HepG2 (cell line): Measurements from ENCODE around the gene MAML1. TPM values are rescaled to one million over a fixed set of nuclear protein-coding genes. Genes with fewer than 3 reads are reported as not detected.

Experiments used
- ATF7 ChIP-seq, 2 experiments: fragments of 450-650 bp in 1 of 2; sonication (generic) in 1 of 2; formaldehyde crosslinking in 1 of 2; IDR thresholded peaks; 2 replicates each; pipeline versions ENCODE4 v1.4.0 to v1.6.1; 2016 to 2020; ENCODE audit warnings: antibody characterized with exemption in 1 of 2, mild to moderate bottlenecking in 1 of 2, missing genetic modification reagents in 1 of 2
- CBX1 ChIP-seq: IDR thresholded peaks from one replicate; pipeline ENCODE4 v1.6.1; 2016; ENCODE audit warnings: antibody characterized with exemption, low read depth
- HCFC1 ChIP-seq: fragments of 150-350 bp; IDR thresholded peaks from 2 replicates; pipeline ENCODE4 v1.6.1; 2014; ENCODE audit warnings: low read depth, low read length
- KAT7 ChIP-seq: IDR thresholded peaks from 2 replicates; pipeline ENCODE4 v1.6.1; 2018; ENCODE audit warnings: borderline replicate concordance, missing compliant biosample characterization
- NFIC ChIP-seq: IDR thresholded peaks from 2 replicates; pipeline ENCODE4 v1.6.1; 2012; ENCODE audit warnings: mild to moderate bottlenecking, low read length, inconsistent platforms
- PRMT3 ChIP-seq: sonication (generic); formaldehyde crosslinking; IDR thresholded peaks from 2 replicates; pipeline ENCODE4 v1.8.1; 2022; ENCODE audit warnings: low read depth, mild to moderate bottlenecking, moderate library complexity, missing genetic modification reagents, borderline replicate concordance
- PRPF4 ChIP-seq: fragments of 200-400 bp; formaldehyde crosslinking; IDR thresholded peaks from 2 replicates; pipeline ENCODE4 v1.6.1; 2016; ENCODE audit warnings: low read length, low read depth; ENCODE audit not compliant: poor library complexity, severe bottlenecking
- RELA ChIP-seq: sonication (generic); formaldehyde crosslinking; IDR thresholded peaks from 2 replicates; pipeline ENCODE4 v1.4.0; 2020; ENCODE audit warnings: missing genetic modification reagents
- TCF7L2 ChIP-seq: IDR thresholded peaks from 2 replicates; pipeline ENCODE4 v1.6.1; 2011; ENCODE audit warnings: mild to moderate bottlenecking, low read depth, low read length, moderate library complexity
- ZMYM4 ChIP-seq: sonication (generic); formaldehyde crosslinking; IDR thresholded peaks from 2 replicates; pipeline ENCODE4 v1.8.1; 2023; ENCODE audit warnings: mild to moderate bottlenecking, missing genetic modification reagents
- ZNF12 ChIP-seq: sonication (generic); formaldehyde crosslinking; IDR thresholded peaks from 2 replicates; pipeline ENCODE4 v1.5.0; 2020; ENCODE audit warnings: missing genetic modification reagents
- ZNF720 ChIP-seq: sonication (generic); formaldehyde crosslinking; IDR thresholded peaks from 2 replicates; pipeline ENCODE4 v1.4.0; 2020; ENCODE audit warnings: missing genetic modification reagents
- polyA plus RNA-seq, 8 experiments: library from polyadenylated mRNA; depleted of rRNA in 3 of 8; stranded (reverse) in 7 of 8; unstranded in 1 of 8; fragments of >200 nt; fragmentation: Illumina TruSeq in 4 of 8; extraction: Trizol in 4 of 8; gene quantifications; 2 replicates each; pipeline versions ENCODE4 v1.2.1 to v1.2.3, GENCODE V29; 2011 to 2016; ENCODE audit warnings: low read depth in 4 of 8, missing spikeins in 1 of 8, mixed read lengths in 1 of 8; ENCODE audit not compliant: insufficient read depth in 1 of 8
- total RNA-seq, 5 experiments: library from RNA; depleted of rRNA; stranded (reverse); fragments of >200 nt; fragmentation: Illumina TruSeq; extraction: Trizol; gene quantifications; 2 replicates each; pipeline ENCODE4 v1.2.3, GENCODE V29; 2016; ENCODE audit warnings: low read depth in 1 of 5
- TF ChIP-seq, protein P1 (sequence below): sonication (generic); formaldehyde crosslinking; IDR thresholded peaks from 2 replicates; pipeline ENCODE4 v1.5.0; 2020; ENCODE audit warnings: missing genetic modification reagents, mild to moderate bottlenecking, borderline replicate concordance
- TF ChIP-seq, protein P2 (sequence below), 2 experiments: fragments of 450-650 bp in 1 of 2; sonication (generic) in 1 of 2; formaldehyde crosslinking in 1 of 2; IDR thresholded peaks; 2 replicates each; pipeline versions ENCODE4 v1.6.1 to v1.8.0; 2016 to 2022; ENCODE audit warnings: antibody characterized with exemption in 1 of 2, mild to moderate bottlenecking in 1 of 2, missing genetic modification reagents in 1 of 2
- TF ChIP-seq, protein P3 (sequence below): sonication (generic); formaldehyde crosslinking; IDR thresholded peaks from 2 replicates; pipeline ENCODE4 v1.4.0; 2020; ENCODE audit warnings: missing genetic modification reagents

Gene MAML1
- total and polyA plus RNA-seq, 2 of the 13 experiments (the other 11 are each of a cell fraction or from before 2014, with no cell fraction given), result 10.0 to 10.8 TPM

DNA sequence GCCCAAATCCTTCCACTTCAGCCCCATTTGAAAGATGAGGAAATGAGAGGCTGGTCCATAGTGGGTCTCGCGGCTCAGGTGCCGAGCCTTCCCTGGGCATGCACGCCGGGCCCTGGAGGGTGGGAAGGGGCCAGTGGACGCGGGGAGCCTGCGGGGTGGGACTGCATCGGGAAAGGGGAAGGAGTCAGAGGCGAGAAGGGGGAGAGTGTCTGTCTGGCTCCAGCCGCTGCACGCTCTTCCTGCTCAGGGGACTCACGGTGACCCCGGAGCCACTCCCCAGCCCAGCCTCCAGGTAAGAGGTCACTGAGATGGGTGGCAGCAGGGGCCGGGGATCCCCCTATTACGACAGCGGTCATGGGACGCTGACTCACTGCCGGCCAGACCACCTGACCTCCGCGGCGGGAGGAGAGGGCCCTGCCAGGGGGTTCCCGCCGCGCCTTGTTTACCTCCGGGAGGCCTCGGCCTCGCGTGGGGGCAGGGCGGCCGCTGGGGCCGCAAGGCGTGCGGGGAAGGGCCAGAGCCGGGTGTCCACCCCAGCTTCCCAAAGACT, 86.2 kb downstream of the MAML1 start (continued):
- TF ChIP-seq ZNF720 (no peak), HCFC1 (peak; percentile 26; the same call in 1 of the 2 replicates), TCF7L2 (no peak), ZMYM4 (peak; percentile 80), RELA (CRISPR knock-in tag) (peak; percentile 99), KAT7 (peak; percentile 39; the same call in 1 of the 2 replicates), PRPF4 (peak; percentile 89), ZNF12 (peak; percentile 23; the same call in 1 of the 2 replicates), CBX1 (peak; percentile 15), ATF7 (IDR thresholded peaks at IDR 0.05) (peak; percentile 45; the same call in 1 of the 2 replicates), ATF7 (CRISPR knock-in tag; IDR thresholded peaks at IDR 0.05) (peak; percentile 48; the same call in 1 of the 2 replicates), PRMT3 (CRISPR knock-in tag) (no peak), NFIC (no peak)
- TF ChIP-seq, protein P1, sequence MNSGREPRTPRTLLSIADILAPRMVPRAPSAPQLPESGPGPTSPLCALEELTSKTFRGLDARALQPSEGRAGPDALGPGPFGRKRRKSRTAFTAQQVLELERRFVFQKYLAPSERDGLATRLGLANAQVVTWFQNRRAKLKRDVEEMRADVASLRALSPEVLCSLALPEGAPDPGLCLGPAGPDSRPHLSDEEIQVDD (CRISPR knock-in tag), result no peak
- TF ChIP-seq, protein P2, sequence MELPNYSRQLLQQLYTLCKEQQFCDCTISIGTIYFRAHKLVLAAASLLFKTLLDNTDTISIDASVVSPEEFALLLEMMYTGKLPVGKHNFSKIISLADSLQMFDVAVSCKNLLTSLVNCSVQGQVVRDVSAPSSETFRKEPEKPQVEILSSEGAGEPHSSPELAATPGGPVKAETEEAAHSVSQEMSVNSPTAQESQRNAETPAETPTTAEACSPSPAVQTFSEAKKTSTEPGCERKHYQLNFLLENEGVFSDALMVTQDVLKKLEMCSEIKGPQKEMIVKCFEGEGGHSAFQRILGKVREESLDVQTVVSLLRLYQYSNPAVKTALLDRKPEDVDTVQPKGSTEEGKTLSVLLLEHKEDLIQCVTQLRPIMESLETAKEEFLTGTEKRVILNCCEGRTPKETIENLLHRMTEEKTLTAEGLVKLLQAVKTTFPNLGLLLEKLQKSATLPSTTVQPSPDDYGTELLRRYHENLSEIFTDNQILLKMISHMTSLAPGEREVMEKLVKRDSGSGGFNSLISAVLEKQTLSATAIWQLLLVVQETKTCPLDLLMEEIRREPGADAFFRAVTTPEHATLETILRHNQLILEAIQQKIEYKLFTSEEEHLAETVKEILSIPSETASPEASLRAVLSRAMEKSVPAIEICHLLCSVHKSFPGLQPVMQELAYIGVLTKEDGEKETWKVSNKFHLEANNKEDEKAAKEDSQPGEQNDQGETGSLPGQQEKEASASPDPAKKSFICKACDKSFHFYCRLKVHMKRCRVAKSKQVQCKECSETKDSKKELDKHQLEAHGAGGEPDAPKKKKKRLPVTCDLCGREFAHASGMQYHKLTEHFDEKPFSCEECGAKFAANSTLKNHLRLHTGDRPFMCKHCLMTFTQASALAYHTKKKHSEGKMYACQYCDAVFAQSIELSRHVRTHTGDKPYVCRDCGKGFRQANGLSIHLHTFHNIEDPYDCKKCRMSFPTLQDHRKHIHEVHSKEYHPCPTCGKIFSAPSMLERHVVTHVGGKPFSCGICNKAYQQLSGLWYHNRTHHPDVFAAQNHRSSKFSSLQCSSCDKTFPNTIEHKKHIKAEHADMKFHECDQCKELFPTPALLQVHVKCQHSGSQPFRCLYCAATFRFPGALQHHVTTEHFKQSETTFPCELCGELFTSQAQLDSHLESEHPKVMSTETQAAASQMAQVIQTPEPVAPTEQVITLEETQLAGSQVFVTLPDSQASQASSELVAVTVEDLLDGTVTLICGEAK (IDR thresholded peaks at IDR 0.05), result no peak
- TF ChIP-seq, protein P2 (CRISPR knock-in tag; IDR thresholded peaks at IDR 0.05), result no peak; the same call in 1 of the 2 replicates
- TF ChIP-seq, protein P3, sequence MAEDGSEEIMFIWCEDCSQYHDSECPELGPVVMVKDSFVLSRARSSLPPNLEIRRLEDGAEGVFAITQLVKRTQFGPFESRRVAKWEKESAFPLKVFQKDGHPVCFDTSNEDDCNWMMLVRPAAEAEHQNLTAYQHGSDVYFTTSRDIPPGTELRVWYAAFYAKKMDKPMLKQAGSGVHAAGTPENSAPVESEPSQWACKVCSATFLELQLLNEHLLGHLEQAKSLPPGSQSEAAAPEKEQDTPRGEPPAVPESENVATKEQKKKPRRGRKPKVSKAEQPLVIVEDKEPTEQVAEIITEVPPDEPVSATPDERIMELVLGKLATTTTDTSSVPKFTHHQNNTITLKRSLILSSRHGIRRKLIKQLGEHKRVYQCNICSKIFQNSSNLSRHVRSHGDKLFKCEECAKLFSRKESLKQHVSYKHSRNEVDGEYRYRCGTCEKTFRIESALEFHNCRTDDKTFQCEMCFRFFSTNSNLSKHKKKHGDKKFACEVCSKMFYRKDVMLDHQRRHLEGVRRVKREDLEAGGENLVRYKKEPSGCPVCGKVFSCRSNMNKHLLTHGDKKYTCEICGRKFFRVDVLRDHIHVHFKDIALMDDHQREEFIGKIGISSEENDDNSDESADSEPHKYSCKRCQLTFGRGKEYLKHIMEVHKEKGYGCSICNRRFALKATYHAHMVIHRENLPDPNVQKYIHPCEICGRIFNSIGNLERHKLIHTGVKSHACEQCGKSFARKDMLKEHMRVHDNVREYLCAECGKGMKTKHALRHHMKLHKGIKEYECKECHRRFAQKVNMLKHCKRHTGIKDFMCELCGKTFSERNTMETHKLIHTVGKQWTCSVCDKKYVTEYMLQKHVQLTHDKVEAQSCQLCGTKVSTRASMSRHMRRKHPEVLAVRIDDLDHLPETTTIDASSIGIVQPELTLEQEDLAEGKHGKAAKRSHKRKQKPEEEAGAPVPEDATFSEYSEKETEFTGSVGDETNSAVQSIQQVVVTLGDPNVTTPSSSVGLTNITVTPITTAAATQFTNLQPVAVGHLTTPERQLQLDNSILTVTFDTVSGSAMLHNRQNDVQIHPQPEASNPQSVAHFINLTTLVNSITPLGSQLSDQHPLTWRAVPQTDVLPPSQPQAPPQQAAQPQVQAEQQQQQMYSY (CRISPR knock-in tag), result peak; percentile 72
